Keratinocyte (primary cell): ENCODE measurements around the gene SNAI3. TPM values are rescaled to one million over a fixed set of nuclear protein-coding genes. Genes with fewer than 3 reads are reported as not detected.

Source experiments
- DNase-seq: peaks from one replicate; pipeline ENCODE4 v3.0.0-alpha.2; 2011; ENCODE audit warnings: low read depth, missing footprints, low spot score
- FAIRE-seq: peaks from 2 replicates; lab custom pipeline; 2011; peaks lifted over from hg19 to GRCh38; lab: Jason Lieb, UNC
- H2AFZ ChIP-seq: 2 replicates; pipeline ENCODE4 v1.6.0; 2012; ENCODE audit warnings: low read length, control low read depth, inconsistent platforms; ENCODE audit not compliant: control insufficient read depth
- H3K27ac ChIP-seq: 2 replicates; pipeline ENCODE4 v1.5.1; 2011; ENCODE audit warnings: low read length; ENCODE audit not compliant: control insufficient read depth, insufficient read depth
- H3K27me3 ChIP-seq: 3 replicates; pipeline ENCODE4 v1.6.0; 2011; ENCODE audit warnings: low read length; ENCODE audit not compliant: control insufficient read depth, insufficient read depth; ENCODE audit errors: extremely low read depth
- H3K36me3 ChIP-seq, 2 experiments: 2 replicates in 1 of 2; 3 replicates in 1 of 2; pipeline ENCODE4 v1.5.1; 2011; ENCODE audit warnings: low read length in 2 of 2, mild to moderate bottlenecking in 1 of 2; ENCODE audit not compliant: control insufficient read depth in 2 of 2, insufficient read depth in 2 of 2; ENCODE audit errors: extremely low read depth in 1 of 2
- H3K4me1 ChIP-seq: 3 replicates; pipeline ENCODE4 v1.5.1; 2011; ENCODE audit warnings: low read length; ENCODE audit not compliant: control insufficient read depth, insufficient read depth; ENCODE audit errors: extremely low read depth
- H3K4me2 ChIP-seq: 3 replicates; pipeline ENCODE4 v1.6.0; 2011; ENCODE audit warnings: low read depth, low read length; ENCODE audit not compliant: control insufficient read depth, insufficient read depth; ENCODE audit errors: extremely low read depth
- H3K4me3 ChIP-seq, 3 experiments: fragments of 200-600 bp in 1 of 3; sonication (generic) in 1 of 3; 2 replicates in 2 of 3; 3 replicates in 1 of 3; pipeline ENCODE4 v1.5.1; 2011 to 2016; ENCODE audit warnings: low read length in 3 of 3, mild to moderate bottlenecking in 3 of 3, control low read depth in 2 of 3, inconsistent platforms in 1 of 3, low read depth in 1 of 3, mixed read lengths in 1 of 3, mixed run types in 1 of 3, moderate library complexity in 1 of 3; ENCODE audit not compliant: control insufficient read depth in 2 of 3, insufficient read depth in 2 of 3; ENCODE audit errors: extremely low read depth in 1 of 3
- H3K79me2 ChIP-seq: 2 replicates; pipeline ENCODE4 v1.6.0; 2012; ENCODE audit warnings: low read length; ENCODE audit not compliant: control insufficient read depth, insufficient read depth
- H3K9ac ChIP-seq: 3 replicates; pipeline ENCODE4 v1.6.0; 2011; ENCODE audit warnings: low read length; ENCODE audit not compliant: control insufficient read depth, insufficient read depth; ENCODE audit errors: extremely low read depth
- H3K9me1 ChIP-seq: 3 replicates; pipeline ENCODE4 v1.6.0; 2011; ENCODE audit warnings: low read length; ENCODE audit not compliant: control insufficient read depth, insufficient read depth; ENCODE audit errors: extremely low read depth
- H3K9me3 ChIP-seq: 2 replicates; pipeline ENCODE4 v1.5.1; 2012; ENCODE audit warnings: low read depth, low read length; ENCODE audit not compliant: control insufficient read depth
- H4K20me1 ChIP-seq: 3 replicates; pipeline ENCODE4 v1.6.0; 2011; ENCODE audit warnings: low read length; ENCODE audit not compliant: control insufficient read depth, insufficient read depth; ENCODE audit errors: extremely low read depth
- EZH2 ChIP-seq: IDR thresholded peaks from one replicate; pipeline ENCODE4 v1.6.1; 2012; ENCODE audit warnings: inconsistent platforms, mild to moderate bottlenecking, low read length, moderate library complexity
- dilution Hi-C: fragments of 300-500 bp; cut with MboI; formaldehyde crosslinking; loops from one replicate; pipeline ENCODE4 v1.7.0; 2020; ENCODE audit warnings: low sequenced_read_pairs; ENCODE audit not compliant: extremely low pct_ligation_motif_present
- polyA plus RNA-seq, 5 experiments: library from polyadenylated mRNA; depleted of rRNA in 3 of 5; stranded (reverse) in 3 of 5; stranded (forward) in 1 of 5; unstranded in 1 of 5; fragments of >200 nt; gene quantifications; 1 replicate in 1 of 5; 2 replicates in 3 of 5; 3 replicates in 1 of 5; pipeline versions ENCODE4 v1.2.1 to v1.2.3, GENCODE V29; 2011 to 2012; ENCODE audit warnings: missing spikeins in 2 of 5, low read depth in 1 of 5, low replicate concordance in 1 of 5
- TF ChIP-seq, protein P1 (sequence below), 3 experiments: IDR thresholded peaks in 1 of 3; conservative IDR thresholded peaks in 1 of 3; optimal IDR thresholded peaks in 1 of 3; 2 replicates in 2 of 3; 3 replicates in 1 of 3; pipeline versions ENCODE3 to v1.5.1; 2011; ENCODE audit warnings: low read length in 3 of 3, mild to moderate bottlenecking in 3 of 3, moderate library complexity in 2 of 3, control low read depth in 1 of 3, inconsistent platforms in 1 of 3; ENCODE audit not compliant: insufficient read depth in 2 of 3; ENCODE audit errors: extremely low read depth in 1 of 3

The SNAI3 gene
- polyA plus RNA-seq, 1 donor (not counting 4 experiments of a cell fraction or from before 2014, with no cell fraction given) = not detected

- no peaks in the 10 kb centered on the region for H3K9me3 ChIP-seq
- peaks cover 1 to 2% of the 10 kb centered on the region in 2 experiments for H3K36me3 ChIP-seq
- H3K4me3 ChIP-seq = no peak overlapping the region
- DNase-seq = no peak
- no peak for FAIRE-seq
- H3K4me1 ChIP-seq = peaks cover 9% of the 10 kb centered on the region
- dilution Hi-C loops = no loop called here
- H3K9me1 ChIP-seq = no peaks in the 10 kb centered on the region
- H3K27me3 ChIP-seq = no peaks in the 10 kb centered on the region
- no peak for TF ChIP-seq EZH2
- TF ChIP-seq, protein P1, sequence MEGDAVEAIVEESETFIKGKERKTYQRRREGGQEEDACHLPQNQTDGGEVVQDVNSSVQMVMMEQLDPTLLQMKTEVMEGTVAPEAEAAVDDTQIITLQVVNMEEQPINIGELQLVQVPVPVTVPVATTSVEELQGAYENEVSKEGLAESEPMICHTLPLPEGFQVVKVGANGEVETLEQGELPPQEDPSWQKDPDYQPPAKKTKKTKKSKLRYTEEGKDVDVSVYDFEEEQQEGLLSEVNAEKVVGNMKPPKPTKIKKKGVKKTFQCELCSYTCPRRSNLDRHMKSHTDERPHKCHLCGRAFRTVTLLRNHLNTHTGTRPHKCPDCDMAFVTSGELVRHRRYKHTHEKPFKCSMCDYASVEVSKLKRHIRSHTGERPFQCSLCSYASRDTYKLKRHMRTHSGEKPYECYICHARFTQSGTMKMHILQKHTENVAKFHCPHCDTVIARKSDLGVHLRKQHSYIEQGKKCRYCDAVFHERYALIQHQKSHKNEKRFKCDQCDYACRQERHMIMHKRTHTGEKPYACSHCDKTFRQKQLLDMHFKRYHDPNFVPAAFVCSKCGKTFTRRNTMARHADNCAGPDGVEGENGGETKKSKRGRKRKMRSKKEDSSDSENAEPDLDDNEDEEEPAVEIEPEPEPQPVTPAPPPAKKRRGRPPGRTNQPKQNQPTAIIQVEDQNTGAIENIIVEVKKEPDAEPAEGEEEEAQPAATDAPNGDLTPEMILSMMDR (optimal IDR thresholded peaks at IDR 0.05 in 1 of 3, IDR thresholded peaks at IDR 0.05 in 1 of 3, conservative IDR thresholded peaks at IDR 0.05 in 1 of 3; ENCODE audit: extremely low read depth in 1 of 3, insufficient read depth in 2 of 3, low read length in 3 of 3) = no peak
- peaks cover 6% of the 10 kb centered on the region for H3K79me2 ChIP-seq
- no peak overlapping the region for H2AFZ ChIP-seq
- H3K27ac ChIP-seq = no peak overlapping the region
- H3K9ac ChIP-seq = no peak overlapping the region
- no peaks in the 10 kb centered on the region for H4K20me1 ChIP-seq
- no peak overlapping the region for H3K4me2 ChIP-seq
Measured at GRCh38 chr16:88702371-88703210, 16.3 kb upstream of the SNAI3 start.

- Histone ChIP-seq H3K36me3 (peaks cover 2 to 4% of the 10 kb centered on the region in 2 experiments), H2AFZ (no peak overlapping the region), H3K9ac (no peak overlapping the region), H3K4me1 (peaks cover 7% of the 10 kb centered on the region), H3K4me2 (no peak overlapping the region), H4K20me1 (no peaks in the 10 kb centered on the region), H3K27me3 (no peaks in the 10 kb centered on the region), H3K4me3 (no peak overlapping the region), H3K9me1 (no peaks in the 10 kb centered on the region), H3K79me2 (peaks cover 4% of the 10 kb centered on the region), H3K27ac (no peak overlapping the region), H3K9me3 (no peaks in the 10 kb centered on the region)
- DNase-seq (no peak), FAIRE-seq (no peak)
- dilution Hi-C loops = no loop called here
- TF ChIP-seq EZH2 = no peak
- TF ChIP-seq, protein P1 (optimal IDR thresholded peaks at IDR 0.05 in 1 of 3, IDR thresholded peaks at IDR 0.05 in 1 of 3, conservative IDR thresholded peaks at IDR 0.05 in 1 of 3; ENCODE audit: extremely low read depth in 1 of 3, insufficient read depth in 2 of 3, low read length in 3 of 3) = no peak
Measured at GRCh38 chr16:88701581-88702370, 15.5 kb upstream of the SNAI3 start.
